H1 (cell line): ENCODE measurements around the gene DPP3. TPM values are rescaled to one million over a fixed set of nuclear protein-coding genes. Genes with fewer than 3 reads are reported as not detected.
"Not testable (repeated sequence)": the region's sequence is repeated elsewhere in the genome, so short reads cannot be mapped to it uniquely, and the experiment has no call there.

ENCODE experiments used
- CTCF ChIA-PET: fragments of 300-600 bp; sonication (Branson Sonifier 250); formaldehyde crosslinking; loops from one replicate; lab custom pipeline; 2021; ENCODE audit not compliant: partially characterized antibody; lab: Charles Lee
- POLR2A ChIA-PET: fragments of 300-600 bp; sonication (Branson Sonifier 250); formaldehyde crosslinking; loops from one replicate; lab custom pipeline; 2021; ENCODE audit warnings: inconsistent platforms; ENCODE audit not compliant: partially characterized antibody; lab: Charles Lee
- DNase-seq, 2 experiments: peaks; one replicate each; pipeline versions ENCODE4 v3.0.0 to v3.0.0-alpha.2; 2010 to 2022; ENCODE audit warnings: low spot score in 2 of 2, low read depth in 1 of 2, mixed read lengths in 1 of 2
- FAIRE-seq: peaks from 2 replicates; lab custom pipeline; 2011; peaks lifted over from hg19 to GRCh38; lab: Jason Lieb, UNC
- H2AFZ ChIP-seq: 2 replicates; pipeline ENCODE4 v1.8.1; 2012; ENCODE audit warnings: low read length, inconsistent platforms
- H2AK5ac ChIP-seq: 2 replicates; pipeline ENCODE4 v1.6.1; 2013; ENCODE audit warnings: low read depth, low read length
- H2BK120ac ChIP-seq: replicated peaks from 2 replicates; pipeline ENCODE3; 2013; ENCODE audit warnings: low read depth, low read length, inconsistent platforms
- H2BK12ac ChIP-seq: 2 replicates; pipeline ENCODE4 v1.6.1; 2013; ENCODE audit warnings: low read depth, low read length
- H2BK15ac ChIP-seq: 2 replicates; pipeline ENCODE4 v1.6.1; 2013; ENCODE audit warnings: low read length
- H2BK20ac ChIP-seq: 2 replicates; pipeline ENCODE4 v1.6.1; 2013; ENCODE audit warnings: low read length
- H2BK5ac ChIP-seq: 2 replicates; pipeline ENCODE4 v1.6.1; 2013; ENCODE audit warnings: low read depth, low read length
- H3K14ac ChIP-seq: 2 replicates; pipeline ENCODE4 v1.6.1; 2013; ENCODE audit warnings: inconsistent platforms; ENCODE audit not compliant: insufficient read length
- H3K18ac ChIP-seq: 2 replicates; pipeline ENCODE4 v1.6.1; 2013; ENCODE audit warnings: low read length; ENCODE audit errors: extremely low read depth
- H3K23ac ChIP-seq: 2 replicates; pipeline ENCODE4 v1.6.1; 2013; ENCODE audit warnings: inconsistent platforms; ENCODE audit not compliant: insufficient read length
- H3K23me2 ChIP-seq: 2 replicates; pipeline ENCODE4 v1.6.1; 2013; ENCODE audit warnings: low read depth, low read length
- H3K27ac ChIP-seq: 2 replicates; pipeline ENCODE4 v1.6.1; 2011; ENCODE audit warnings: low read depth, low read length, inconsistent platforms
- H3K27me3 ChIP-seq, 4 experiments: replicated peaks in 1 of 4; 1 replicate in 1 of 4; 2 replicates in 3 of 4; pipeline versions ENCODE4 v1.6.1 to v1.8.1; 2011 to 2013; ENCODE audit warnings: low read length in 3 of 4, mild to moderate bottlenecking in 3 of 4, inconsistent platforms in 2 of 4, mixed read lengths in 2 of 4, moderate library complexity in 1 of 4; ENCODE audit not compliant: control insufficient read depth in 3 of 4, insufficient read depth in 3 of 4; ENCODE audit errors: extremely low read depth in 1 of 4
- H3K36me3 ChIP-seq, 4 experiments: 2 replicates each; pipeline versions ENCODE4 v1.6.1 to v1.8.1; 2011 to 2013; ENCODE audit warnings: mild to moderate bottlenecking in 4 of 4, low read length in 3 of 4, moderate library complexity in 2 of 4, control low read depth in 1 of 4, inconsistent platforms in 1 of 4; ENCODE audit not compliant: insufficient read depth in 4 of 4, control insufficient read depth in 2 of 4
- H3K4ac ChIP-seq: replicated peaks from 2 replicates; pipeline ENCODE3; 2013; ENCODE audit warnings: low read length, low read depth, mixed read lengths, inconsistent platforms; ENCODE audit not compliant: insufficient read length
- H3K4me1 ChIP-seq, 4 experiments: replicated peaks in 1 of 4; 1 replicate in 1 of 4; 2 replicates in 3 of 4; pipeline versions ENCODE4 v1.6.1 to v1.8.1; 2011 to 2013; ENCODE audit warnings: low read length in 3 of 4, inconsistent platforms in 2 of 4, mixed read lengths in 1 of 4; ENCODE audit not compliant: insufficient read depth in 4 of 4, control insufficient read depth in 3 of 4
- H3K4me2 ChIP-seq, 2 experiments: 2 replicates each; pipeline versions ENCODE4 v1.6.1 to v1.8.1; 2011 to 2013; ENCODE audit warnings: low read depth in 2 of 2, low read length in 2 of 2, control low read depth in 1 of 2, inconsistent platforms in 1 of 2, mild to moderate bottlenecking in 1 of 2; ENCODE audit not compliant: insufficient read depth in 1 of 2
- H3K4me3 ChIP-seq, 4 experiments: fragments of 200-600, 300-600 bp in 1 of 4; sonication (generic), shearing (Covaris generic), sonication (Bioruptor Twin) in 1 of 4; 2 replicates each; pipeline versions ENCODE4 v1.5.1 to v1.8.1; 2011 to 2016; ENCODE audit warnings: low read length in 4 of 4, low read depth in 3 of 4, control low read depth in 2 of 4, inconsistent platforms in 2 of 4, mild to moderate bottlenecking in 2 of 4, mixed read lengths in 1 of 4, moderate library complexity in 1 of 4; ENCODE audit not compliant: insufficient read depth in 2 of 4; ENCODE audit errors: extremely low read depth in 1 of 4
- H3K56ac ChIP-seq: replicated peaks from 2 replicates; pipeline ENCODE3; 2013; ENCODE audit warnings: low read depth, mild to moderate bottlenecking, mixed read lengths, low read length, inconsistent platforms; ENCODE audit not compliant: insufficient read length
- H3K79me1 ChIP-seq: 2 replicates; pipeline ENCODE4 v1.6.1; 2013; ENCODE audit warnings: low read depth, low read length, control low read depth
- H3K79me2 ChIP-seq, 2 experiments: 2 replicates each; pipeline versions ENCODE4 v1.6.1 to v1.8.1; 2012 to 2013; ENCODE audit warnings: low read length in 2 of 2, mild to moderate bottlenecking in 2 of 2, inconsistent platforms in 1 of 2; ENCODE audit not compliant: insufficient read depth in 2 of 2, control insufficient read depth in 1 of 2
- H3K9ac ChIP-seq, 4 experiments: replicated peaks in 1 of 4; 1 replicate in 1 of 4; 2 replicates in 3 of 4; pipeline versions ENCODE4 v1.6.1 to v1.8.1; 2011 to 2013; ENCODE audit warnings: low read depth in 3 of 4, low read length in 3 of 4, control low read depth in 2 of 4, mild to moderate bottlenecking in 2 of 4, moderate library complexity in 2 of 4, inconsistent platforms in 1 of 4; ENCODE audit errors: extremely low read depth in 1 of 4
- H3K9me3 ChIP-seq, 2 experiments: 2 replicates each; pipeline versions ENCODE4 v1.6.1 to v1.8.1; 2012 to 2013; ENCODE audit warnings: mild to moderate bottlenecking in 2 of 2, moderate library complexity in 2 of 2, control low read depth in 1 of 2, inconsistent platforms in 1 of 2, low read depth in 1 of 2, low read length in 1 of 2, mixed read lengths in 1 of 2; ENCODE audit not compliant: insufficient read depth in 2 of 2
- H4K20me1 ChIP-seq, 2 experiments: replicated peaks in 1 of 2; 2 replicates each; pipeline versions ENCODE3 to v1.8.1; 2011 to 2013; ENCODE audit warnings: inconsistent platforms in 2 of 2, low read length in 2 of 2, mild to moderate bottlenecking in 1 of 2; ENCODE audit not compliant: insufficient read depth in 2 of 2, control insufficient read depth in 1 of 2
- H4K5ac ChIP-seq: 2 replicates; pipeline ENCODE4 v1.6.1; 2013; ENCODE audit warnings: low read length, low read depth, mixed read lengths, inconsistent platforms; ENCODE audit not compliant: insufficient read length
- H4K8ac ChIP-seq: 2 replicates; pipeline ENCODE4 v1.8.0; 2013; ENCODE audit warnings: mild to moderate bottlenecking, moderate library complexity, low read length, inconsistent platforms; ENCODE audit not compliant: insufficient read depth; ENCODE audit errors: extremely low read depth
- H4K91ac ChIP-seq: replicated peaks from 2 replicates; pipeline ENCODE3; 2013; ENCODE audit warnings: low read length, mixed read lengths, inconsistent platforms; ENCODE audit not compliant: insufficient read length
- WGBS, 2 experiments: shearing (Covaris generic) in 1 of 2; methylation state at CpG; one replicate each; pipeline versions ENCODE4 v1.1.6 to v1.1.7; 2013 to 2015; ENCODE audit warnings: low lambda C conversion rate in 2 of 2, mixed read lengths in 2 of 2, inconsistent platforms in 1 of 2, low coverage in 1 of 2, missing lambda C conversion rate in 1 of 2; ENCODE audit not compliant: insufficient replicate concordance in 2 of 2, insufficient coverage in 1 of 2, insufficient read length in 1 of 2; ENCODE audit errors: extremely low coverage in 1 of 2, missing lambda C conversion rate in 1 of 2; 5-methylcytosine and 5-hydroxymethylcytosine counted together
- polyA plus RNA-seq, 7 experiments: library from polyadenylated mRNA; depleted of rRNA in 3 of 7; stranded (reverse) in 5 of 7; unstranded in 2 of 7; fragments of >200 nt in 5 of 7; fragments of 200-250 nt in 2 of 7; gene quantifications; 1 replicate in 5 of 7; 2 replicates in 1 of 7; 4 replicates in 1 of 7; pipeline versions ENCODE4 v1.2.1 to v1.2.3, GENCODE V29; 2011 to 2013; ENCODE audit warnings: missing spikeins in 2 of 7, mixed read lengths in 2 of 7
- total RNA-seq: library from RNA; stranded (reverse); fragmentation: NEBNext Ultra II Directional; extraction: Animal tissue kit (Norgen Biotek cat#: 25700); gene quantifications from 2 replicates; pipeline ENCODE4 v1.2.1, GENCODE V29; 2021

DPP3 gene
- total and polyA plus RNA-seq, 2 of the 8 experiments (the other 6 are each of a cell fraction or from before 2014, with no cell fraction given): 75.1 to 82.7 TPM

GRCh38 chr11:66431871-66432329 lies 48.3 kb upstream of the DPP3 start:
- H4K20me1 ChIP-seq, DNase-seq, H2AK5ac ChIP-seq, H3K14ac ChIP-seq, H4K91ac ChIP-seq, H3K23me2 ChIP-seq, H3K27ac ChIP-seq, H3K23ac ChIP-seq, H3K4me2 ChIP-seq, H2BK12ac ChIP-seq, H4K8ac ChIP-seq, H3K18ac ChIP-seq, H3K4me3 ChIP-seq, H2BK15ac ChIP-seq, H3K27me3 ChIP-seq, H3K4ac ChIP-seq, H3K56ac ChIP-seq, H3K79me2 ChIP-seq, H3K9ac ChIP-seq, H3K4me1 ChIP-seq, H2BK120ac ChIP-seq, H2BK20ac ChIP-seq, H4K5ac ChIP-seq, H2BK5ac ChIP-seq, FAIRE-seq, H3K79me1 ChIP-seq, H3K9me3 ChIP-seq, H2AFZ ChIP-seq: not testable (repeated sequence)
- CTCF ChIA-PET: interaction anchor here (0.6 to 13.7 kb wide), 7 partner anchors 12 to 1916 kb away, joined by 3 to 259 read pairs (median 8); partner anchors contain the start of gene NPAS4
- WGBS, 2 experiments: 93% methylated on average over 8 of the region's 8 CpGs; no CpG with 5 or more reads in 1 of the 2 experiments
- H3K36me3 ChIP-seq: peaks cover 7 to 20% (median 13%) of the 10 kb centered on the region in 4 experiments; a peak in 7 of 8 replicates
- POLR2A ChIA-PET: interaction anchor here (0.7 to 1.7 kb wide), 3 partner anchors 18 to 40 kb away, joined by 3 to 5 read pairs (median 3); no protein-coding TSS in a partner anchor
